ENCODE measurements around the gene EXOSC10.
"Not testable (repeated sequence)": the region's sequence is repeated elsewhere in the genome, so short reads cannot be mapped to it uniquely, and the experiment has no call there.

EXOSC10 gene

GRCh38 chr1:11041048-11041447 is 58.6 kb downstream of the EXOSC10 start:
- no peak for TF ChIP-seq CTCF (IDR thresholded peaks at IDR 0.05; ENCODE audit: low read depth, low read length)

DNA sequence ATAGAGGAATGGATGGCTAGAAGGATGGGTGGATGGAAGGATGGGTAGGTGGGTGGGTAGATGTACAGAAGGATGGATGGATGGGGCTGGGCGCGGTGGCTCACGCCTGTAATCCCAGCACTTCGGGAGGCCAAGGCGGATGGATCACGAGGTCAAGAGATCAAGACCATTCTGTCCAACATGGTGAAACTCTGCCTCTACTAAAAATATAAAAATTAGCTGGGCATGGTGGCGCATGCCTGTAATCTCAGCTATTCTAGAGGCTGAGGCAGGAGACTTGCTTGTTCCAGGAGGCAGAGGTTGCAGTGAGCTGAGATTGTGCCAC is 59.6 kb downstream of the EXOSC10 start:
- H3K27ac ChIP-seq; H3K4me3 ChIP-seq (ENCODE audit: low read depth, low read length); H3K9me3 ChIP-seq (ENCODE audit: severe bottlenecking); DNase-seq; H3K36me3 ChIP-seq; H3K27me3 ChIP-seq (ENCODE audit: insufficient read depth, low read depth, severe bottlenecking): not testable (repeated sequence)

More at GRCh38 chr1:11041048-11041447, 58.6 kb downstream of the EXOSC10 start:
- H3K9me3 ChIP-seq (ENCODE audit: severe bottlenecking): no peaks in the 10 kb centered on the region
- H3K27ac ChIP-seq: no peak overlapping the region
- H3K4me3 ChIP-seq (ENCODE audit: low read depth, low read length): no peak overlapping the region
- no peaks in the 10 kb centered on the region for H3K36me3 ChIP-seq
- no peak for DNase-seq
- no peaks in the 10 kb centered on the region for H3K27me3 ChIP-seq (ENCODE audit: insufficient read depth, low read depth, severe bottlenecking)

GRCh38 chr1:11039351-11040104 is 60.1 kb downstream of the EXOSC10 start:
- no peak overlapping the region for H3K4me3 ChIP-seq (ENCODE audit: low read depth, low read length)
- no peaks in the 10 kb centered on the region for H3K36me3 ChIP-seq
- H3K27me3 ChIP-seq (ENCODE audit: insufficient read depth, low read depth, severe bottlenecking): no peaks in the 10 kb centered on the region
- DNase-seq: no peak
- no peak for TF ChIP-seq CTCF (IDR thresholded peaks at IDR 0.05; ENCODE audit: low read depth, low read length)
- no peaks in the 10 kb centered on the region for H3K9me3 ChIP-seq (ENCODE audit: severe bottlenecking)
- no peak overlapping the region for H3K27ac ChIP-seq

DNA sequence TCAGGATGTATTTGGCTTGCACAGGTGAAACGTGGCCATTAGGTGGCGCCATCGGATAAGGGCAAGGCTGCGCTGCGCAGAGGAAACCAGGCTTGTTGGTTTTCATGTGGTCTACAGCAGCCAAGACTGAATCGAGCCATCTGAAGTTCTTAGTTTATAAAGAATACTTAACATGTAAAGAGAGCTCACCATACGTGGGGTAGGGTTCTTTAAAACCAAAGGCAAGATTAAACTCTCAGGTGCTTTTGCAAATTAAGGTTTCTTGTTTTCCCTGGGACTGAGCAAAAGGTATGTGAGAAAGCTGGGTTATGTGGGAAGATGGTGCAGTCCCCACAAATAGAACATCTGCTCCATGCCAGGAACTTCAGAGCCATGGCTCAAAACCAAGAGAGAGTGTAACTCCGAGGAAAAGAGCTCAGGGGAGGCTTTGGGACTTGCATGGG is 61.9 kb downstream of the EXOSC10 start:
- peak; percentile 82 for DNase-seq
- no peak overlapping the region for H3K4me3 ChIP-seq (ENCODE audit: low read depth, low read length)
- H3K9me3 ChIP-seq (ENCODE audit: severe bottlenecking): no peaks in the 10 kb centered on the region
- no peak overlapping the region for H3K27ac ChIP-seq
- peak; percentile 93 for TF ChIP-seq CTCF (IDR thresholded peaks at IDR 0.05; ENCODE audit: low read depth, low read length)
- no peaks in the 10 kb centered on the region for H3K27me3 ChIP-seq (ENCODE audit: insufficient read depth, low read depth, severe bottlenecking)
- no peaks in the 10 kb centered on the region for H3K36me3 ChIP-seq

DNA sequence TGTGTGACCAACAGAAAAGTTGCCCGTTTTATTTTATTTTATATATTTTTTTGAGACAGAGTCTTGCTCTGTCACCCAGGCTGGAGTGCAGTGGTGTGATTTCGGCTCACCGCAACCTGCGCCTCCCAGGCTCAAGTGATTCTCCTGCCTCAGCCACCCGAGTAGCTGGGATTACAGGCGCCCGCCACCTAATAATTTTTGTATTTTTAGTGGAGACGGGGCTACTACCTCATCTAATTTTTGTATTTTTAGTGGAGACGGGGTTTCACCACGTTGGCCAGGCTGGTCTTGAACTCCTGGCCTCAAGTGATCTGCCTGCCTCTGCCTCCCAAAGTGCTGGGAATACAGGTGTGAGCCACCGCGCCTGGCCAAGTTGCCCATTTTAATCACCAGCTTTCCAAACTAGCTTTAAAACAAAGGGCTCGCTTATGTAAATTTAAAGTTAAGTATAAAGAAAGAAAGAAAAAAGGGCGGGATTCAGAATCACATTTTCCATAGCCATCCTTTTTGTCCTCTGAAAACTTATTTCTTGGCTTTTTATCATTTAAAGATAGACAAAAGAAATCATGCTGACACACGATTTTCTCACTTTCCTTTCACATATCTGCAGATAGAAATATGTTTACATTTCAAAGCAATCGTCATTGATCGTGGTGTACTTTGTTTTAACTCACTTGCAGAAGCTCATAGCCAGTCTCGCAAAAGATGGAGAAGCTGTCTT is 62.5 kb downstream of the EXOSC10 start:
- not testable (repeated sequence) for H3K9me3 ChIP-seq (ENCODE audit: severe bottlenecking); DNase-seq; H3K27me3 ChIP-seq (ENCODE audit: insufficient read depth, low read depth, severe bottlenecking); H3K27ac ChIP-seq; H3K4me3 ChIP-seq (ENCODE audit: low read depth, low read length); H3K36me3 ChIP-seq

DNA sequence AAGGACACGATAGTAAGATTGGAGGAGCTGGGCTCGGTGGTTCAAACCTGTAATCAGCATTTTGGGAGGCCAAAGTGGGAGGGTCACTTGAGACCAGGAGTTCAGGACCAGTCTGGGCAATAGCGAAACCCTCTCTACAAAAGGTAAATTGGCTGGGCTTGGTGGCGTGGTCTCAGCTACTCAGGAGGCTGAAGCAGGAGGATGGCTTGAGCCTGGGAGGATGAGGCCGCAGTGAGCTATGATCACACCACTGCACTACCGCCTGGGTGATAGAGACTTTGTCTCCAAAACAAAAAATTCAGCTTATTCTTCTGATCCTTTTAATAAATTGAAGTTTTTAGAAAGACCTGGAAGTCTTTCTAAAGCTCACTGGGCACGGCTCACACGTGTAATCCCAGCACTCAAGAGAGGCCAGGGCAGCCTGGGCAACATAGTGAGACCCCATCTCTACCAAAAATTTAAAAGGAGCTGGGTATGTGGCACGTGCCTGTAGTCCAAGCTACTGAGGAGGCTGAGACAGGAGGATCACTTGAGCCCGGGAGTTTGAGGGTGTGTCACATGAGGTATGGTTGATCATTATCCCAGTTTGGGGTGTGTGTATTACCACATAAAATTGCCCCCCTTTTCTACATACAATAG is 67.9 kb downstream of the EXOSC10 start:
- no peak for TF ChIP-seq CTCF (IDR thresholded peaks at IDR 0.05; ENCODE audit: low read depth, low read length)
- Histone ChIP-seq H3K4me3 (ENCODE audit: low read depth, low read length) (no peak overlapping the region), H3K27ac (no peak overlapping the region), H3K9me3 (ENCODE audit: severe bottlenecking) (no peaks in the 10 kb centered on the region), H3K27me3 (ENCODE audit: insufficient read depth, low read depth, severe bottlenecking) (no peaks in the 10 kb centered on the region), H3K36me3 (no peaks in the 10 kb centered on the region)
- no peak for DNase-seq

Measured in WERI-Rb-1 (cell line).